Measurements from ENCODE around the gene PKLR.

The PKLR gene

GRCh38 chr1:155282488-155283091 lies 18.6 kb downstream of the PKLR start:
- no peak for DNase-seq

- DNase-seq, result no peak
Measured at GRCh38 chr1:155279268-155279667, 22.0 kb downstream of the PKLR start.

- DNase-seq, result no peak
Measured at GRCh38 chr1:155278689-155279160, 22.5 kb downstream of the PKLR start.

GRCh38 chr1:155277902-155278688 lies 23.1 kb downstream of the PKLR start:
- DNase-seq, result no peak

DNA sequence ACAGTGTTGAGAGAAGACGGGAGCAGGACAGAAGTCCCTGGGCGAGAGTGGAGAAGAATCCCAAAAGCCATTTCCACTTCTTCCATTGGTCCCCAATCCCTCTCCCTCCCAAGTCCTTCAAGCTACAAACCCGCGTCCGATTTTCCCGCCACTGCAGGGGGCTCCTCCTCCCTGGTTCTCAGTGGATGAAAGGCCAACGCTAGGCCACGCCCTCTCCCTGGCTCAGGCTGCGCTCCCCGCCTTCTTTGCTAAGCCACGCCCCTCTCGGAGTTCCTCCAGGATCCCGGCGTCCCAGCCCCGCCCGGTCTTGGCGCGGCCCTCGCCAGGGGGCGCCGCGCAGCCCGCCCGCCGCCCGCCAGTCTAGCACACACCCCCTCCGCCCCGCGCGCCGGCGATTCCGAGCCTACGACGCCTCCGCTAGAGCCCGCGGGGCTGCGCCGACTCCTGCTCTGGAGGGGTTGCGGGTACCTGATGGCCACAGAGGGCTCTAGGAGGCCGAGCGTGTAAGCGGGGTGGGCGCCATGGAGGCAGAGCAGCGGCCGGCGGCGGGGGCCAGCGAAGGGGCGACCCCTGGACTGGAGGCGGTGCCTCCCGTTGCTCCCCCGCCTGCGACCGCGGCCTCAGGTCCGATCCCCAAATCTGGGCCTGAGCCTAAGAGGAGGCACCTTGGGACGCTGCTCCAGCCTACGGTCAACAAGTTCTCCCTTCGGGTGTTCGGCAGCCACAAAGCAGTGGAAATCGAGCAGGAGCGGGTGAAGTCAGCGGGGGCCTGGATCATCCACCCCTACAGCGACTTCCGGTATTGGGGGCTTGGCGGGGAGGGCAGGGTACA lies 24.0 kb downstream of the PKLR start, which contains the start of gene HCN3:
Gene HCN3, plus strand, starts transcription at position 394 of the 832 bp plus-strand sequence. Its CDS starts 128 bp downstream, at position 522.
- DNase-seq, result peak; percentile 98

- peak; percentile 93 for DNase-seq
Measured at GRCh38 chr1:155273343-155274245, 27.6 kb downstream of the PKLR start, which contains the start of gene CLK2. Gene CLK2, minus strand, starts transcription at chr1:155273504. Its CDS starts 2,527 bp downstream, at chr1:155270977.

GRCh38 chr1:155272466-155273342 lies 28.5 kb downstream of the PKLR start:
- DNase-seq, result peak; percentile 45

GRCh38 chr1:155269381-155269780 lies 31.9 kb downstream of the PKLR start:
- no peak for DNase-seq

- no peak for DNase-seq
Measured at GRCh38 chr1:155268630-155269029, 32.6 kb downstream of the PKLR start.

DNA sequence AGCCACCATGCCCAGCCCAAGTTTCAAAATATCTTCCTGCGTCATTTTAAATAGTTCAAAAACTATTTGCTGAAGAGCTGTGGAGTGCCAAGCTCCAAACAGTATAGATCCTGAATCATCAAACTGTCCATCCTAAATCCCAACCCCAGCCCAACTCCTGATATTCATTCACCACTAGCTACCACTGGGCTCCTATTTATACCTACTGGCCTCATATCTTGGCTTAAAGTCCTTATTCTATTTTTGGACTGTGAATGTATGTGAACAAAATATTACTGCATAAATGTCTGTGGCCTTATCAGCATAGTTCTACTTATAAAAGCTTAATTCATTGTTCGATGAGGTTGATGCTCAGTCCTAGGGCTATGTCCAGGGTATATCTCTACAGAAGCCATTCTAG lies 33.9 kb downstream of the PKLR start:
- DNase-seq, result no peak

DNA sequence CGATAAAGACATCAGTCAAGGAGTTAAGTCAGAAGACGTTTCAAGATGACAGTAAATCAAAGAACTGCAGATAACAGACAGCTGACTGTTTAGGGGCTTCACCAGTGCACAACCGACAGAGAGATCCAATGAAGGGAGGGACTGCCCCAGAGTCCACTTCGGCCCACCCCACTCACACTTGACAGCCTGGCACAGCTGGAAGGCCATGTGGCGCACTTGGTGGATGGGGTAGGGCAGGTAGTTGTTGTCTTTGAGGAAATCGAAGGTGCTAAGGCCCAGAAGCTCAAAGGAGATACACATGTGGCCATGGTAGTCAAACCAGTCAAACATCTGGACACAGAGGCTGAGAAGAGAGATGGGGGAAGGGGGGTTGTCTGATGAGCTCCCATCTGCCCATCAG lies 34.7 kb downstream of the PKLR start:
- no peak for DNase-seq

DNA sequence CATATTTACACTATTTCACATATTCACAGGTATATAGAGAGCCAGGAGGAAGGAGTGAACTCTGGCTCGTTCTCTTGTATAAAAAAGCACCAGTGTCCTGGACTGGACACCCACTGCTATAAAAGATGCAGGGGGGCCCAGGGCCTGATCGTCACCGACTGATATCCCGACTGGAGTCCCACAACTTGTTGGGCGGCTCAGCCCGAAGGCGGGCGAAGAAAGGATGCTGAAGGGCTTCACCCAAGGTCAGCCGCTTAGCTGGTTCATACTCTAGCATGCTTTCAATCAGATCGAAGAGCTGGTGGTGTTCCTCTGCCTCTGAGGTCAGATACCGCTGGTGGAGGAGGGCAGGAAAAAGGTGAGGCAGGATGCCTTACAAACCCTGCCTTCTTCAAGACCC lies 38.2 kb downstream of the PKLR start:
- DNase-seq, result no peak

DNA sequence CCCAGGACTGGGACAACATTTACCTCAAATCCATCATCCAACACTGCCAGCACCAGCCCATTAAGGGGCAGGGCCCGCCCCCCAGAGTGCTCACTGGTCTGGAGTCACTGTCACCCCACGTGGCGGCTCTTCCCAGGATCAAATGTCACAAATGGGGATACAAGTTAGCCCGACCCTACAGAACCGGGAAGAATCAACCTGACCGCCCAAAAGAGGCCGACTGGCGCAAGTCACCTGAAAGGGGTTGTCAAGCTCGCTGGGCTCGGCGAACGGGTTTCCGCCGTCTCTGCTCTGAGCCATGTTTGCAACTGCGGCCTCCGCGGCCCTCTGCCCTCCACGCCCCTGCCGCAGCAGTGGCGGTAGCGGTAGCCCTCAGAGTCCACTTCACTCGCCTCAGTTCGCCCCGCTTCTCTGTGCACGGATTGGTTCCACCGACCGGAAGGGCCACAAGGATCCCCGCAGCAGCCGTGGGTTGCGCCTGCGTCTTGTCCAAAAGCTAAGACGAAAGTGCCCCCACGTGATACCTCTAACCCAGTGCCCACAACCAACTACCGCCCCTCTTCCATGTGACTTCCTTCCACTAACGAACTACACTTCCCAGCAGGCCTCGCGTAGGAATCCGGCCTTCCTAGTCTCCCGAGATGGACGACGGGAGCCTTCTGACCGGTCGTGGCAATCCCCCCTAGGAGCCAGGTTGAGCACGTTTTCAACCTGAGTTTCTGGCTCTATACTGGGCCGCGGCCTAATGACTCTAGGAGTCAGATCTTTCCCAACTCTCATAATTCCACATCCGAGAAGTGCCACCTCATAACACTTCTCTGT lies 39.2 kb downstream of the PKLR start, which contains the start of gene SCAMP3:
Gene SCAMP3, minus strand, starts transcription at position 509 of the 822 bp plus-strand sequence. Its CDS starts 209 bp downstream, at position 300.
- peak; percentile 98 for DNase-seq

GRCh38 chr1:155261493-155261851 lies 39.8 kb downstream of the PKLR start:
- no peak for DNase-seq

DNA sequence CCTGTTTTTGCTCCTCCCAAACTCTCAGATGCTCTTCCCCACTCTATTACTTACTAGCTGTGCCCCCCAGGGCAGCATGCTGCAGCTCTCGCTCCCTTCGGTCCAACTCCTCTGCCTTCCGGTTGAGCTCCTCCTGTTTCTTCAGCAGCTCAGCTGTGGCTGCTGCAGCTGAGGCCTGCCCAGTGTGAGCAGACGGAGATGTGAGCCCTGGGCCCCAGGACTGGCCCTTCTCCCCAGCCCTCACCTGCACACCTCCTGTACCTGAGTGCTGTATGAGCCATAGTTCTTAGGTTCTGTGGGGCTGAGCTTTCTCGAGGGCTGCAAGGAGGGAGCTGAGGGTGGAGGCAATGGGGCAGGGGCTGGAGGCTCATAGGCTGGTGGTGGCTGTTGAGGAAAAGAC lies 41.0 kb downstream of the PKLR start:
- no peak for DNase-seq

DNA sequence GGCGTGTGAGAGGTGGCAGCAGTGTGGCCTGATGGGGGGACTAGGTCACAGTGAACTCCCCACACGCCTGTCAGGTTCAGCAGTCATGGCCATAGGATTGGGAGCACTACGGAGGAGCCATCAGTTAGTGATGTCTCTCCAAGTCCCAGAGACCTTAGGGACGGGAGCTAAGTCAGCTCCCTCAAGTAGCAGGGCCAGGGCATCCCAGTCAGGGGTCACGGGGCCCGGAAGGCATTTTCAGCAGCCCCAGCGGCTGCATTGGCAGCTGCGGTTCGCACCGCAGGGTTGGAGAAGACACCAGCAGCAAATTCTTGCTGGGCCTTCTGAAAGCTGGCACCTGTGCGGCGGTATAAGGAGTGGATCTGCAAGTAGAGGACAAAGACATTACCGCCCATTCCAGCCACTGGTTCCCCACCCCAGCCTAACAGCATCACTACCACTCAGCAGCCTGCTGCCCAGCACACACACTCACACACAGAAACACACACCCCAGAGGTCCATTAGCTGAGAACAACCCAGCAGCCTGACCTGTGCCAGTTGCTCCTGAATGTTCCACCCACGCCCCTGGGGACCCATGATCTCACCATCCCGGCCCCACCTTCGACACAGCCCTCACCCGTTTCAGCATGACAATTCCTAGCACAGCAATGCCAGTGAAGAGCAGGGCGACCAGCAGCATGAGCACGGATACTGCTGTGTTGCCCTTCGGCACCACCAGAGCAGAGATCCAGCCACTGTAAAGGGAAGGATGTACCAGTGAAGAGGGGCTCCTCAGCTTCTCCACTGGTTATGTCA lies 45.0 kb downstream of the PKLR start:
- no peak for DNase-seq

DNA sequence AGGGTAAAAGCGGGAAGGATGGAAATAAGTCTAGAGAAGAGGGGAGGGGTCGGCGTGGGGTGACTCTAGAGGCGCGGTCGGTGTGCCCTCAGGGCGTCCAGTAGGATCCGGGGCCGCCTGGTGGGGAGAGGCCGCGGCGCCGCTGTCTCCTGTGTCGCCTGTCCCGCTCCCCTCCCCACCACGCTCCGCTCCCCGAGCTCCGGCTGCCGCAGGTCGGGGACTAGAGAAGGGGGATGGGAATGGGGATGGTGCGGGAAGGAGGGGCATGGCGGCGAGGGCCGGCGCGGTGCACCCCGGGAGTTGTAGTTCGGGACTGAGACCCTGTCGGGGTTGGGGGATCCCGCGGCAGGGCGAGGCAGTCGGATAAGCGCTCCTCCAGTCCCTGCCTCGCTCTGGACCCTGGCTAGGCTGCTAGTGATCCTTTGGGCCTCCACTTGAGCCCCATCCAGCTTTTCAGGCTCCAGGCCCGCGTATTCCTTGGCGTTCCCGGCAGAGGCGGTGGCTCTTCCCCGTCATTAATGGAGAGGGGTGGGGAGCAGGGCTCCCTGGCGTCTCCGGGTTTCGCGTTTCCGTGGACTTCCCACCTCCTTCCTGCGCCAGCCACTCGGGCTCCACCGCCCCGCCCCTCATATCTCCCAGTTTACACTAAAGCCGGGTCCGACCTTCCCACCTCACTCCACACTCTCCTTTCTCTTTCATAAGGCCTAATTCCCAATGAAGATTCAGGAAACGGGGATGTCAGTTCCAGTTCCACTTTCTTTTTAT lies 45.8 kb downstream of the PKLR start, which contains the start of gene ENTREP3:
Gene ENTREP3, minus strand, starts transcription at position 241 of the 765 bp plus-strand sequence. CDS start 606 bp downstream, outside the sequence.
- DNase-seq, result peak; percentile 90

- no peak for DNase-seq
Measured at GRCh38 chr1:155254714-155255242, 46.5 kb downstream of the PKLR start.
